HepG2 (cell line): ENCODE results near the gene TRIM10. TPM values are rescaled to one million over a fixed set of nuclear protein-coding genes. Genes with fewer than 3 reads are reported as not detected.

ENCODE experiments used
- ATAC-seq: fragments of 200-7000 bp; cut with Tn5 transposase; 3 replicates; pipeline ENCODE4 v1.9.1; 2020; ENCODE audit warnings: mild to moderate bottlenecking, moderate library complexity
- BruUV-seq: library from RNA; stranded (reverse); fragments of 400-500 nt; replicated peaks from 2 replicates; lab custom pipeline; 2021; lab: Mats Ljungman, UMichigan
- CTCF ChIA-PET: fragments of 300-600 bp; formaldehyde crosslinking; extraction: SDS; loops from one replicate; lab custom pipeline; 2021; ENCODE audit warnings: low total read pairs, inconsistent platforms, low intra/inter-chr PET ratio; lab: Yijun Ruan, JAX
- POLR2A ChIA-PET: fragments of 350-600 bp; sonication (Branson Sonifier 250); formaldehyde crosslinking; loops from one replicate; lab custom pipeline; 2020; ENCODE audit warnings: antibody characterized with exemption, inconsistent platforms; lab: Yijun Ruan, JAX
- DNase-seq: peaks from one replicate; pipeline ENCODE4 v3.0.0-alpha.2; 2015; ENCODE audit warnings: low spot score
- FAIRE-seq: peaks from 3 replicates; lab custom pipeline; 2011; peaks lifted over from hg19 to GRCh38; lab: Jason Lieb, UNC
- H2AFZ ChIP-seq: one replicate; pipeline ENCODE4 v1.6.1; 2011; ENCODE audit warnings: low read length, inconsistent platforms
- H3K27ac ChIP-seq: fragments of 300-600 bp; 3 replicates; pipeline ENCODE4 v1.8.0; 2011; ENCODE audit warnings: mixed run types, mild to moderate bottlenecking, mixed read lengths, low read length, inconsistent platforms; ENCODE audit not compliant: insufficient read depth; ENCODE audit errors: extremely low read length
- H3K27me3 ChIP-seq, 2 experiments: fragments of 200-600 bp in 1 of 2; 2 replicates in 1 of 2; 3 replicates in 1 of 2; pipeline versions ENCODE4 v1.6.0 to v1.8.0; 2011; ENCODE audit warnings: low read length in 2 of 2, mild to moderate bottlenecking in 2 of 2, moderate library complexity in 2 of 2, inconsistent platforms in 1 of 2; ENCODE audit not compliant: insufficient read depth in 2 of 2, control insufficient read depth in 1 of 2
- H3K36me3 ChIP-seq, 2 experiments: fragments of 200-600 bp in 1 of 2; replicated peaks in 1 of 2; 2 replicates in 1 of 2; 3 replicates in 1 of 2; pipeline versions ENCODE4 v1.5.1 to v1.8.0; 2011; ENCODE audit warnings: low read length in 2 of 2, inconsistent platforms in 1 of 2; ENCODE audit not compliant: insufficient read depth in 2 of 2, control insufficient read depth in 1 of 2
- H3K4me1 ChIP-seq: 2 replicates; pipeline ENCODE4 v1.5.1; 2012; ENCODE audit warnings: low read length, inconsistent platforms; ENCODE audit not compliant: insufficient read depth
- H3K4me2 ChIP-seq: 2 replicates; pipeline ENCODE4 v1.6.0; 2011; ENCODE audit warnings: low read depth, low read length, inconsistent platforms
- H3K4me3 ChIP-seq, 3 experiments: fragments of 200-600 bp in 1 of 3; sonication (generic), shearing (Covaris generic) in 1 of 3; replicated peaks in 1 of 3; 2 replicates each; pipeline ENCODE4 v1.5.1; 2011 to 2016; ENCODE audit warnings: low read length in 3 of 3, inconsistent platforms in 2 of 3, low read depth in 2 of 3, mild to moderate bottlenecking in 2 of 3, control low read depth in 1 of 3, mixed read lengths in 1 of 3; ENCODE audit not compliant: insufficient read depth in 1 of 3
- H3K79me2 ChIP-seq: one replicate; pipeline ENCODE4 v1.6.1; 2011; ENCODE audit warnings: low read length, inconsistent platforms; ENCODE audit not compliant: insufficient read depth
- H3K9ac ChIP-seq: 2 replicates; pipeline ENCODE4 v1.6.0; 2011; ENCODE audit warnings: mild to moderate bottlenecking, low read depth, low read length, inconsistent platforms; ENCODE audit not compliant: insufficient read depth
- H3K9me3 ChIP-seq: 2 replicates; pipeline ENCODE4 v1.5.1; 2012; ENCODE audit warnings: mild to moderate bottlenecking, low read length
- H4K20me1 ChIP-seq: 2 replicates; pipeline ENCODE4 v1.6.0; 2011; ENCODE audit warnings: inconsistent platforms, mild to moderate bottlenecking, low read length, moderate library complexity; ENCODE audit not compliant: insufficient read depth
- AHR ChIP-seq: IDR thresholded peaks from 2 replicates; pipeline ENCODE4 v1.6.1; 2018; ENCODE audit warnings: missing genetic modification reagents, missing compliant biosample characterization
- ATF5 ChIP-seq: sonication (generic); formaldehyde crosslinking; IDR thresholded peaks from 2 replicates; pipeline ENCODE4 v1.4.0; 2020; ENCODE audit warnings: mild to moderate bottlenecking, low read depth, missing genetic modification reagents
- IRF9 ChIP-seq: sonication (generic); formaldehyde crosslinking; IDR thresholded peaks from 2 replicates; pipeline ENCODE4 v1.8.0; 2022; ENCODE audit warnings: missing genetic modification reagents, mild to moderate bottlenecking, borderline replicate concordance
- ISX ChIP-seq: sonication (generic); formaldehyde crosslinking; conservative IDR thresholded peaks from 2 replicates; pipeline ENCODE4 v1.5.0; 2020; ENCODE audit warnings: missing genetic modification reagents
- MAZ ChIP-seq, 2 experiments: sonication (generic) in 1 of 2; formaldehyde crosslinking in 1 of 2; IDR thresholded peaks; 2 replicates each; pipeline versions ENCODE4 v1.5.0 to v1.6.1; 2012 to 2020; ENCODE audit warnings: low read depth in 2 of 2, mild to moderate bottlenecking in 2 of 2, borderline replicate concordance in 1 of 2, improper control_type of control experiment in 1 of 2, low read length in 1 of 2, missing genetic modification reagents in 1 of 2, moderate library complexity in 1 of 2
- NFE2 ChIP-seq: sonication (generic); formaldehyde crosslinking; IDR thresholded peaks from 2 replicates; pipeline ENCODE4 v1.4.0; 2020; ENCODE audit warnings: missing genetic modification reagents
- RORA ChIP-seq: sonication (generic); formaldehyde crosslinking; IDR thresholded peaks from 2 replicates; pipeline ENCODE4 v1.5.0; 2020; ENCODE audit warnings: mild to moderate bottlenecking, missing genetic modification reagents, moderate library complexity
- RXRA ChIP-seq: sonication (generic); formaldehyde crosslinking; IDR thresholded peaks from 2 replicates; pipeline ENCODE4 v1.5.1; 2020; ENCODE audit warnings: missing genetic modification reagents
- SMC3 ChIP-seq: IDR thresholded peaks from 2 replicates; pipeline ENCODE4 v1.6.1; 2011; ENCODE audit warnings: low read length, improper control_type of control experiment
- SNAPC2 ChIP-seq: sonication (generic); formaldehyde crosslinking; IDR thresholded peaks from 2 replicates; pipeline ENCODE4 v1.8.1; 2022; ENCODE audit warnings: mild to moderate bottlenecking, missing genetic modification reagents
- TCF12 ChIP-seq, 2 experiments: fragments of 450-650 bp in 1 of 2; sonication (generic) in 1 of 2; formaldehyde crosslinking in 1 of 2; IDR thresholded peaks; 2 replicates each; pipeline versions ENCODE4 v1.6.1 to v1.8.0; 2017 to 2022; ENCODE audit warnings: antibody characterized with exemption in 1 of 2, mild to moderate bottlenecking in 1 of 2, missing genetic modification reagents in 1 of 2, moderate library complexity in 1 of 2
- ZFP90 ChIP-seq: sonication (generic); formaldehyde crosslinking; IDR thresholded peaks from 2 replicates; pipeline ENCODE4 v1.8.0; 2022; ENCODE audit warnings: missing genetic modification reagents, mild to moderate bottlenecking, inconsistent platforms, borderline replicate concordance
- ZNF138 ChIP-seq: sonication (generic); formaldehyde crosslinking; IDR thresholded peaks from 2 replicates; pipeline ENCODE4 v1.5.0; 2020; ENCODE audit warnings: mild to moderate bottlenecking, low read depth, missing genetic modification reagents
- ZNF3 ChIP-seq: IDR thresholded peaks from 2 replicates; pipeline ENCODE4 v1.7.0; 2017; ENCODE audit warnings: inconsistent platforms
- ZNF724P ChIP-seq: sonication (generic); formaldehyde crosslinking; IDR thresholded peaks from 2 replicates; pipeline ENCODE4 v1.8.0; 2022; ENCODE audit warnings: missing genetic modification reagents, borderline replicate concordance
- ZSCAN25 ChIP-seq: sonication (generic); formaldehyde crosslinking; IDR thresholded peaks from 2 replicates; pipeline ENCODE4 v1.8.0; 2022; ENCODE audit warnings: mild to moderate bottlenecking, missing genetic modification reagents
- WGBS: methylation state at CpG from one replicate; pipeline ENCODE4 v1.1.6; 2017; ENCODE audit warnings: low lambda C conversion rate; 5-methylcytosine and 5-hydroxymethylcytosine counted together
- in situ Hi-C: cut with HindIII; loops from 2 replicates; pipeline ENCODE4 v1.10.0; 2017; ENCODE audit warnings: low pct_unique_long_range_greater_than_20kb; ENCODE audit not compliant: extremely low pct_ligation_motif_present
- intact Hi-C: fragments of 100-400 bp; cut with micrococcal nuclease; formaldehyde crosslinking; loops from one replicate; pipeline ENCODE4 v1.10.0; 2022; ENCODE audit not compliant: unreplicated experiment
- polyA plus RNA-seq, 8 experiments: library from polyadenylated mRNA; depleted of rRNA in 3 of 8; stranded (reverse) in 7 of 8; unstranded in 1 of 8; fragments of >200 nt; fragmentation: Illumina TruSeq in 4 of 8; extraction: Trizol in 4 of 8; gene quantifications; 2 replicates each; pipeline versions ENCODE4 v1.2.1 to v1.2.3, GENCODE V29; 2011 to 2016; ENCODE audit warnings: low read depth in 4 of 8, missing spikeins in 1 of 8, mixed read lengths in 1 of 8; ENCODE audit not compliant: insufficient read depth in 1 of 8
- total RNA-seq, 5 experiments: library from RNA; depleted of rRNA; stranded (reverse); fragments of >200 nt; fragmentation: Illumina TruSeq; extraction: Trizol; gene quantifications; 2 replicates each; pipeline ENCODE4 v1.2.3, GENCODE V29; 2016; ENCODE audit warnings: low read depth in 1 of 5
- TF ChIP-seq, protein P1 (sequence below): sonication (generic); formaldehyde crosslinking; IDR thresholded peaks from 2 replicates; pipeline ENCODE4 v1.4.0; 2020; ENCODE audit warnings: missing genetic modification reagents, borderline replicate concordance

TRIM10 gene
- total and polyA plus RNA-seq, 2 of the 13 experiments (the other 11 are each of a cell fraction or from before 2014, with no cell fraction given), result 4.1 to 6.8 TPM

- TF ChIP-seq RORA (CRISPR knock-in tag) (no peak), MAZ (IDR thresholded peaks at IDR 0.05; ENCODE audit: borderline replicate concordance, low read depth, low read length) (no peak), MAZ (CRISPR knock-in tag; IDR thresholded peaks at IDR 0.05; ENCODE audit: low read depth) (0 out of 2 replicates have a peak, but pooled peaks have one; percentile 28)
These were observed 46.7 kb upstream of the TRIM10 start (continued) for GRCh38 chr6:30207619-30208295.

- peak overlapping the region; percentile 72 for H3K9ac ChIP-seq
- DNase-seq (peak; percentile 95), ATAC-seq (peak; percentile 82), FAIRE-seq (peak; percentile 99)
- H3K36me3 ChIP-seq, result peaks cover 0 to 13% of the 10 kb centered on the region in 2 experiments; a peak in 2 of 5 replicates
- no peaks in the 10 kb centered on the region for H3K9me3 ChIP-seq
- H3K27ac ChIP-seq, result peak overlapping the region; percentile 93
- H3K4me2 ChIP-seq, result peak overlapping the region; percentile 96
- intact Hi-C loops (no loop called here), in situ Hi-C loops (no loop called here)
- BruUV-seq, result no TSS peak
- 1% methylated on average over 11 of the region's 11 CpGs for WGBS
- H3K27me3 ChIP-seq, result no peaks in the 10 kb centered on the region
- H3K4me3 ChIP-seq, result peak overlapping the region; percentile 27 to 66 (median 46)
- CTCF ChIA-PET, result no interaction called here
- H3K79me2 ChIP-seq, result peaks cover 79% of the 10 kb centered on the region
- POLR2A ChIA-PET, result interaction anchor here (0.5 to 3.6 kb wide), 16 partner anchors 10 to 1312 kb away, joined by 3 to 22 read pairs (median 5); partner anchors contain the start of genes POLR1H and TRIM31
- peaks cover 86% of the 10 kb centered on the region for H3K4me1 ChIP-seq
- H2AFZ ChIP-seq, result no peak overlapping the region
- H4K20me1 ChIP-seq, result no peaks in the 10 kb centered on the region
- TF ChIP-seq SNAPC2 (CRISPR knock-in tag), result peak; percentile 81; the same call in 1 of the 2 replicates
- peak; percentile 24; the same call in 1 of the 2 replicates for TF ChIP-seq SMC3
- no peak for TF ChIP-seq ISX (CRISPR knock-in tag)
- 0 out of 2 replicates have a peak, but pooled peaks have one; percentile 32 for TF ChIP-seq ZNF724P (CRISPR knock-in tag)
- no peak for TF ChIP-seq ZNF138 (CRISPR knock-in tag)
- TF ChIP-seq RXRA, result peak; percentile 95; the same call in 1 of the 2 replicates
- peak; percentile 52; the same call in 1 of the 2 replicates for TF ChIP-seq ZFP90 (CRISPR knock-in tag)
- no peak for TF ChIP-seq NFE2 (CRISPR knock-in tag)
- TF ChIP-seq ZNF3 (CRISPR knock-in tag), result no peak
- TF ChIP-seq ZSCAN25 (CRISPR knock-in tag), result peak; percentile 96
- TF ChIP-seq TCF12 (IDR thresholded peaks at IDR 0.05), result no peak
- peak; percentile 77; the same call in 1 of the 2 replicates for TF ChIP-seq TCF12 (CRISPR knock-in tag; IDR thresholded peaks at IDR 0.05)
- TF ChIP-seq, protein P1, sequence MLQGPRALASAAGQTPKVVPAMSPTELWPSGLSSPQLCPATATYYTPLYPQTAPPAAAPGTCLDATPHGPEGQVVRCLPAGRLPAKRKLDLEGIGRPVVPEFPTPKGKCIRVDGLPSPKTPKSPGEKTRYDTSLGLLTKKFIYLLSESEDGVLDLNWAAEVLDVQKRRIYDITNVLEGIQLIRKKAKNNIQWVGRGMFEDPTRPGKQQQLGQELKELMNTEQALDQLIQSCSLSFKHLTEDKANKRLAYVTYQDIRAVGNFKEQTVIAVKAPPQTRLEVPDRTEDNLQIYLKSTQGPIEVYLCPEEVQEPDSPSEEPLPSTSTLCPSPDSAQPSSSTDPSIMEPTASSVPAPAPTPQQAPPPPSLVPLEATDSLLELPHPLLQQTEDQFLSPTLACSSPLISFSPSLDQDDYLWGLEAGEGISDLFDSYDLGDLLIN, result no peak
- no peak for TF ChIP-seq IRF9
- 0 out of 2 replicates have a peak, but pooled peaks have one; percentile 48 for TF ChIP-seq AHR (CRISPR knock-in tag)
- peak; percentile 40; the same call in 1 of the 2 replicates for TF ChIP-seq ATF5 (CRISPR knock-in tag)
These were observed 46.0 kb upstream of the TRIM10 start for GRCh38 chr6:30206799-30207618.
